ENCODE measurements around the gene PRDM1.

PRDM1 gene

DNA sequence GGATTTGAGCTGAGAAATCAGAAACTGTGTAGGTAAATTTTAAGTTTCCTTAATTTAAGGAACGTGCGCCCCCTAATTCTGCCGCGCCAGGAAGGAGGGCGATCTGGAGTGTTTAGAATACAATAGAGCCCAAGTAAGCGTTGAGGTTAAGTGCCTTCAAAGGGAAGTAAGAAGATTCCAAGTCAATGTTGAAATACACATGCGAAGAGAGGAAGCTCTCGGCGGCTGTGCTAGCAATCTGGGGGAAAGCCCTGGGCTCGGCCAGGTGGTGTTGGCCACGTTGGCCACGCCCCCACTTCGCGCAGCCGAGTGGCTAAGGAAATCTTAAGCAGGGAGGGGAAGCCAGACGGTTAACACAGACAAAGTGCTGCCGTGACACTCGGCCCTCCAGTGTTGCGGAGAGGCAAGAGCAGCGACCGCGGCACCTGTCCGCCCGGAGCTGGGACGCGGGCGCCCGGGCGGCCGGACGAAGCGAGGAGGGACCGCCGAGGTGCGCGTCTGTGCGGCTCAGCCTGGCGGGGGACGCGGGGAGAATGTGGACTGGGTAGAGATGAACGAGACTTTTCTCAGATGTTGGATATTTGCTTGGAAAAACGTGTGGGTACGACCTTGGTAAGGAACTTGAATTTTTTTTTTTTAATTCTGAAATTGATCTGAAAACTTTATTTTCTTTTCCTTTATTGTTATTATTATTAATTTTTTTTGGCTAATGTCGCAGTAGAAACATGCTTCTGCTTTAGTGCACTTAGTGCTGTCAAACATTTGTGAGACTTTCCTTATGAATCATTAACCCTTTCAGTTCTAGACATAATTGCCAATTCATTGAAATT lies at the start of gene PRDM1:
PRDM1 (plus strand) TSS at position 353 of the 830 bp plus-strand sequence; CDS start at position 571, 218 bp downstream.
- DNase-seq = peak; percentile 83

GRCh38 chr6:106037060-106037459 lies 49.1 kb upstream of the PRDM1 start:
- no peak for DNase-seq

GRCh38 chr6:106039897-106040592 lies 46.1 kb upstream of the PRDM1 start:
- DNase-seq = peak; percentile 46

GRCh38 chr6:106044151-106044550 lies 42.0 kb upstream of the PRDM1 start:
- no peak for DNase-seq

DNA sequence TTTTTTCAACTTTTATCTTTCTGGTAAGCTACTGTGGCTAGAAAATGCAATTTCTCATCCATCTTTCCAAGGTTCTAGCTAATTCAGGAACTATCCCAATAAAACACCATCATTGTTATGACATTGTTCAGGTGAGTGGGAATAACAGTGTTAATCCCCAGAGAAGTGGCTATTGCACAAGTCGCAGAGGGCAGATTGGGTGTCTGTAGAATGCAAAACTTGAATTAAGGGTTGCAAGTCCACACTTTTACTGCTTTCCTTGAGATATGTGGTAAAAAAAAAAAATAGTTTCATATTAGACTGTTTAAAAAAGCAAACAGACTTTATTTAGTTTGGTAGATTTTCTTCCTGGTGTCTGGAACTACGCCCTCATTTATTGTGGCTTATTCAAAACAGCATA lies 41.1 kb upstream of the PRDM1 start:
- DNase-seq = no peak

GRCh38 chr6:106046116-106046853 lies 39.9 kb upstream of the PRDM1 start:
- DNase-seq = peak; percentile 76

DNA sequence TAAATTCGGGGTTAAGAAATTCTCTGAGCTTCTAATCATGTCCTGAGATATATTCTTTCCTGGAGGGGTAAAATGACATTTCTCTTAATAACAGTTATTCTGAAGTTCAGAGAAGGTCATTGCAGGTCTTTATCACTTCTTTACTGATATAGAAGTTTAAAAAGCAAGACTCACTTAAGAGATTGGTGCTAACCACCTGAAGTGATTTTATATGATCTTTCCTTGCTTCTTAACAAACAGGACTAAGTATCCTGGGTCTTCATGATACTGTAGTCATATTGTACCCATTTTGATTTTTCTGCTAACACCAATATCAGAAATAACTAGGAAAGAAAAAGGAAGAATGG lies 39.3 kb upstream of the PRDM1 start:
- no peak for DNase-seq

DNA sequence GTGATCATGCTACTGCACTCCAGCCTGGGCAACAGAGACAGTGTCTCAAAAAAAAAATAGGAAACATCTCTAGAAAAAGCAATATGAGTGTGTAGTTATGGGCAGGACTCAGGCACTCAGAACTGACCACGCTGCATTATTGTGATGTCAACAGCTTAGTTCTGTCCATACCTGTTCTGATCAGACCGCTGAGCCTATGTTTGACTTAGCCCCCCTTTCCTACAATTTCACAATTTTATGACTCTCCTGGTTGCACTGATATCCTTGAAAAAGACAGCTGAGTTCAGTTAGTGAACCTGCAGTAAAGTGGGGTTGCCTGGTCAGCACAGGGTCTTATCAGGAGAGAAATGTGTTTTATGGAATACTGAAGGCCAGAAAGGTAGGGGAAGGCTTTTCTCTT lies 37.8 kb upstream of the PRDM1 start:
- DNase-seq = no peak

DNA sequence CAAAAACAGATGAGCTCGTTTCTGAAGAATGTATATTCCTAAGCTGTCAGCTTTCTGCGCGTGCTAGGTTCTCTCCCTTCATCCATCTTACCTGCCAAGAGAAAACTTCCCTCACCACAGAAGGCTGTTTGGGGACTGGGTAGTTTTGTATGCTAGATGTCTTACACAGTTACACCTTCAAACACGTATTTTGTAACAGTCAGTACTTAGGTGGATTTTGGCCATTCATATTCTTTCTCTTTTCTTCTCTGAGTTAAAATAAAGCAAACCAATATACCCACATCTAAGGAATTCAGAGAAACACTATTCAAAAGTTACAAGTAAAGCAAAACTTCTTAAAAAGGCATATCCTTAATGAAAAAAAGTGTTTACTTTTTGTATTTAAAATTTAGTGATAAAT lies 35.6 kb upstream of the PRDM1 start:
- no peak for DNase-seq

GRCh38 chr6:106051226-106051625 lies 34.9 kb upstream of the PRDM1 start:
- DNase-seq = peak; percentile 17

GRCh38 chr6:106053484-106054205 lies 32.5 kb upstream of the PRDM1 start:
- DNase-seq = no peak

DNA sequence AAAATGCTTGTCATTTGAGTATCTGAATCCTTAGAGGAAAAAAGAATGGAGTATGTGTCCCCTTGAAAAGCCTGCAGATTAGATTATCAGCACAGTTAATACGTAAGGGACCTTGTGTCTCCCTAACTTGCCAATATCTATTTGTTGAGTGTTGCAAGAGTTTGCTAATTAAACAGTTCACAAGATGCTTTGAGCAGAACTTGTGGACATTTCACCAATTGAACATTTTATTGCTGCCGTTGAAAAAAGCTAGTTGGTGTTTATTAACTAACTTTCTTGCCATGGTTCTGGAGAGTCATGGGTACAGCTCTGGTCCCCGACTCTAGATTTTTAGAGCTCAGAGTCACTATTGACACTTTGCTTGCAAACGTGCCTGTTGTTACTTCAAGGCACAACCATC lies 30.6 kb upstream of the PRDM1 start:
- DNase-seq = no peak

- no peak for DNase-seq
Observed at GRCh38 chr6:106056060-106056745, 29.9 kb upstream of the PRDM1 start.

GRCh38 chr6:106056746-106057390 lies 29.3 kb upstream of the PRDM1 start:
- DNase-seq = no peak

DNA sequence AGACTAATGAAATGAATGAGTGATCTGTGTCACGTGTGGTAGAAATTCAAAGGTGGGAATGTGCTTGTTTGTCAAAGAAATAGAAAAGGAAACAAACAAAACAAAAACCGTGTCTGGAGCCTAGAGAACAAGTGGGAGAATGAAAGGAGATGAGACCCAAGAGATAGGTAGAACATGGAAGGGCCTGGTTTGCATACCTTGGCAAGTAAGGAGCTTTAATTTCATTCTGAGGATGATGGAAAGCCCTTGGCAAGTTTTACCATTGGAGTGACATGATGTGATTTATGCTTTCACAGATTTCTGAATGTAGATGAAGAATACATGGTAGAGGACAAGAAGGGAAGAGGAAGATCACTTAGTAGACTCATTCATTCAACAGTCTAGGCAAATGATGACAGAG lies 26.8 kb upstream of the PRDM1 start:
- no peak for DNase-seq

GRCh38 chr6:106060167-106060566 lies 26.0 kb upstream of the PRDM1 start:
- DNase-seq = no peak

DNA sequence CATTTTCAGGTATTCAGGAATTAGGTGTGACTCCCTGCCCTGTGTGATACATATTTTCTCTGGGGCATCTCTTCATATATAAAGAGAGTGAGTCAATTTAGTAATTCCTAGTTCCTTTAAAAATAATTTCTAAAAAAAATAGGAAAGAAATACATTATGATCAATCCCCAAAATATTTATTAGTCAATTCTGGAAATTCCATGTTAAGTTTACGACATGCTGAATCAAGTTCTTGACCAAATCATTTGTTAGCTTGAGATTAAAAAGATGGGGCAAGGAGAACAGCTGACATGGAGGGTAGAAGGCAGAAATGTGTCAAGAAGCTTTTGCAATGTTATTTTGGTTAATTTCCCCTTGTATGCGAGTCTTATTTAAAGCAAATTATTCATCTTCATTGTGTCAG lies 22.7 kb upstream of the PRDM1 start:
- no peak for DNase-seq

GRCh38 chr6:106064142-106064541 lies 22.0 kb upstream of the PRDM1 start:
- no peak for DNase-seq

DNA sequence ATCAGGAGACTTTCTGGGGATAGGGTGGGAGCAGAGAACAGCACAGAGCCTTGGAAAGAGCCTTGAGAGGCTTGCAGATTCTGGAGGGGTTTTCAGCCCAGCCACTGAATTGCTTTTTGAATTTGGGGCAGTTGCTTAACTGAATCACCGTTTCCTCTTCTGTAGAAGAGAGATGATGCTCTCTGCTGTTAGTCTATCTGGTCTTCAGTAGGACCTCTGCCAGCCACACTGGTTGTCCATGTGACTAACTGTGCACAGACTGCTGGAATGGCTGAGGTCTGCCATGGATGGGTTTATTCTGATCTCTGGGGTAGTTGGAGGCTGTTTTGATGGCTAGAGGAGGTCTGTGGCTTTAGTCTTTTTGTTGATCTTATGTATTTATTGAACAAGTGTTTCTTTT lies 21.4 kb upstream of the PRDM1 start:
- no peak for DNase-seq

- DNase-seq = no peak
Observed at GRCh38 chr6:106066989-106067388, 19.1 kb upstream of the PRDM1 start.

DNA sequence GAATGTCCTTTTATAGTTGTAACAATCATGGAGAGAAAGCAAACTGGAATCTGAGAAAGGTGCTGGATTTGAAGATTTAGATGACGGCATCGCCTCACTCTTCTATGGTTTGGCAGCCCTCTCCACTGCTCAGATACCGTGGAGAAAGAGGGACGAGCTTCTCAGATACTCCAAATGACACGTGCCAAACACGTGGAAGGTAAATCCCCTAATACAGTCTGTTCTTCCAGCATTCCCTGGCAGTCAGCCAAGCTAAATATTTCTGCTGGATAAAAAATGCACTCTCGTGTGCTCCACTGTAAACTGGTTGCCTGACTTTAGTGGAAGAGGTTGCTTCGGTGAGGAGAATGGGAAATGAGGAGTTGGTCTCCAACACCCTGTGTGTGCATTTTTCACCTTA lies 16.7 kb upstream of the PRDM1 start:
- DNase-seq = peak; percentile 84

GRCh38 chr6:106070636-106071035 lies 15.5 kb upstream of the PRDM1 start:
- DNase-seq = no peak
